ENCODE data around the gene DHRS3. TPM values are rescaled to one million over a fixed set of nuclear protein-coding genes. Genes with fewer than 3 reads are reported as not detected.

Gene DHRS3
- polyA plus RNA-seq, 1 donor (not counting 4 experiments of a cell fraction or from before 2014, with no cell fraction given) = 10.7 TPM

DNA sequence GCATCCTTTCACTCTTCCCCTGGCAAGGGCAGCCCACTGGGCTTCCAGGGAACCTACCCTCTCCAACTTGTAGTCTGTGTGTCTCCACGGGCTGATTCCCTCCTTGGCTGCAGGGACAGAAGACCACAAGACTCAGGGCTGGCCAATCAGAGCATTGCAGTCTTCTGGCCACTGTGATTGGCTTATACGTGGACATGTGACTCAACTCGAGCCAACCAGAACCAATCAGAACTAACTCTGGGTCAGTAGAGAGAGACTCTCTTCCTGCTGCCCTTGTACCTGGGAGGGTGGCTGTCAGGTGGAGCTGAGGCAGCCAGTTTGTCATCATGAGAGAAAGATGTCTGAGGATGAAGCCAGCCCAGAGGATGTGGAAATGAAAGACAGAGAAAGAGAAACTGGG lies 64.0 kb downstream of the DHRS3 start:
- TF ChIP-seq, protein P1, sequence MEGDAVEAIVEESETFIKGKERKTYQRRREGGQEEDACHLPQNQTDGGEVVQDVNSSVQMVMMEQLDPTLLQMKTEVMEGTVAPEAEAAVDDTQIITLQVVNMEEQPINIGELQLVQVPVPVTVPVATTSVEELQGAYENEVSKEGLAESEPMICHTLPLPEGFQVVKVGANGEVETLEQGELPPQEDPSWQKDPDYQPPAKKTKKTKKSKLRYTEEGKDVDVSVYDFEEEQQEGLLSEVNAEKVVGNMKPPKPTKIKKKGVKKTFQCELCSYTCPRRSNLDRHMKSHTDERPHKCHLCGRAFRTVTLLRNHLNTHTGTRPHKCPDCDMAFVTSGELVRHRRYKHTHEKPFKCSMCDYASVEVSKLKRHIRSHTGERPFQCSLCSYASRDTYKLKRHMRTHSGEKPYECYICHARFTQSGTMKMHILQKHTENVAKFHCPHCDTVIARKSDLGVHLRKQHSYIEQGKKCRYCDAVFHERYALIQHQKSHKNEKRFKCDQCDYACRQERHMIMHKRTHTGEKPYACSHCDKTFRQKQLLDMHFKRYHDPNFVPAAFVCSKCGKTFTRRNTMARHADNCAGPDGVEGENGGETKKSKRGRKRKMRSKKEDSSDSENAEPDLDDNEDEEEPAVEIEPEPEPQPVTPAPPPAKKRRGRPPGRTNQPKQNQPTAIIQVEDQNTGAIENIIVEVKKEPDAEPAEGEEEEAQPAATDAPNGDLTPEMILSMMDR (optimal IDR thresholded peaks at IDR 0.05 in 1 of 3, IDR thresholded peaks at IDR 0.05 in 1 of 3, conservative IDR thresholded peaks at IDR 0.05 in 1 of 3; ENCODE audit: extremely low read depth in 1 of 3, insufficient read depth in 2 of 3, low read length in 3 of 3) = no peak
- no peak for TF ChIP-seq EZH2 (IDR thresholded peaks at IDR 0.05; ENCODE audit: low read length)
- no peak overlapping the region for H3K4me2 ChIP-seq (ENCODE audit: control insufficient read depth, extremely low read depth, insufficient read depth, low read depth, low read length)
- FAIRE-seq (no peak), DNase-seq (ENCODE audit: low read depth, low spot score) (no peak)
- H3K9me3 ChIP-seq (ENCODE audit: control insufficient read depth, low read depth, low read length) = no peaks in the 10 kb centered on the region
- H3K9ac ChIP-seq (ENCODE audit: control insufficient read depth, extremely low read depth, insufficient read depth, low read length) = no peak overlapping the region
- H3K27me3 ChIP-seq (ENCODE audit: control insufficient read depth, extremely low read depth, insufficient read depth, low read length) = peaks cover 41% of the 10 kb centered on the region
- no peak overlapping the region for H2AFZ ChIP-seq (ENCODE audit: control insufficient read depth, low read length)
- no peak overlapping the region for H3K27ac ChIP-seq (ENCODE audit: control insufficient read depth, insufficient read depth, low read length)
- dilution Hi-C loops (cut with MboI; ENCODE audit: extremely low pct_ligation_motif_present, low sequenced_read_pairs) = no loop called here
- H3K79me2 ChIP-seq (ENCODE audit: control insufficient read depth, insufficient read depth, low read length) = no peaks in the 10 kb centered on the region
- peaks cover 3% of the 10 kb centered on the region for H4K20me1 ChIP-seq (ENCODE audit: control insufficient read depth, extremely low read depth, insufficient read depth, low read length)
- H3K4me3 ChIP-seq (ENCODE audit: control insufficient read depth in 2 of 3, extremely low read depth in 1 of 3, insufficient read depth in 2 of 3, low read depth in 1 of 3, low read length in 3 of 3) = no peak overlapping the region
- H3K9me1 ChIP-seq (ENCODE audit: control insufficient read depth, extremely low read depth, insufficient read depth, low read length) = no peaks in the 10 kb centered on the region
- no peaks in the 10 kb centered on the region for H3K36me3 ChIP-seq (ENCODE audit: control insufficient read depth in 2 of 2, extremely low read depth in 1 of 2, insufficient read depth in 2 of 2, low read length in 2 of 2)
- peaks cover 13% of the 10 kb centered on the region for H3K4me1 ChIP-seq (ENCODE audit: control insufficient read depth, extremely low read depth, insufficient read depth, low read length)

DNA sequence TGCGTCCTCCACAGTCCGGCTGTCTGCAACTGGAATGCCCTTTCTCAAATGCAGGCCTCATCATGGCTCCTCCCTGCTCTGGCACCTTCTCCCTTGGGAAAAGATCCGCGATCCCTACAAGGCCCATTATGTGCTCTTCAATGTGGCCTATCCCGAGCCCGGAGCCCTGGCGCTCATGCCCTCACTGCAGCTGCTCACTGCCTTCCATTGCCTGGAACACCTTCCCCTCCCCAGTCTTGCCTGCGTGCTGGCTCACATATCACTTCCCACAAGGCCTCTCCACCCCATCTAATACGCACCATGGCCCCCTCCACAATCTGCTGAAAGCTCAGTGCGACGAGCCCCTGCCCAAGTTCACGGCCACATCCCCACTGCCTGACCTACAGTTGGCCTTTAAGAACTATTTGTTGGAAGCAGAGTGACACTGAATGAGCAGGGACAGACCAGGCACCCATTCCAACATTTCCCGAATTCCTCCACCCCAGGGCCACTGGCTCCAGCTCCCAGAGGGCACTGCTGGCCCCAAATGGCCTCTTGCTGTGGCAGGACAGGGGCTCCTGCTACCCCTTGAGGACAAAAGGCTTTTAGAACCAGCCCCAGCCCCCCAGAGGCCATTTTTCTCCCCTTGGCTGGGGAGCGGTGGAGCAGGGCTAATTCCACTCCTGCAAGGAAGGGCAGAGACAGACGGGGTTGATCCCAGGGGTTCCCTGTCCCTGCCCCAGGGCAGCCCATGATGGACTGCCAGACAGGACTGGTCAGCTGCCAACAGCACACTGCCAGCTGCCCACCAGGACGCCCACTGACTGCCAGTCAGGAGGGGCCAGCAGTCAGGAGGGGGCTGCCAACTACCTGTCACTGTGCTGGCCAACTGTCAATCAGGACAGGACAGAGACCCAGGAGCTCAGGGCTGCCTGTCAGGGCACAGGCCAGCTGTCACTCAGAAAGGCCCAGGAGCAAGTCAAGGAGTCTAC lies 64.8 kb downstream of the DHRS3 start:
- H3K27me3 ChIP-seq (ENCODE audit: control insufficient read depth, extremely low read depth, insufficient read depth, low read length) = peaks cover 42% of the 10 kb centered on the region
- H3K4me3 ChIP-seq (ENCODE audit: control insufficient read depth in 2 of 3, extremely low read depth in 1 of 3, insufficient read depth in 2 of 3, low read depth in 1 of 3, low read length in 3 of 3) = no peak overlapping the region
- H2AFZ ChIP-seq (ENCODE audit: control insufficient read depth, low read length) = no peak overlapping the region
- DNase-seq (ENCODE audit: low read depth, low spot score) = no peak
- H3K4me2 ChIP-seq (ENCODE audit: control insufficient read depth, extremely low read depth, insufficient read depth, low read depth, low read length) = no peak overlapping the region
- H3K9ac ChIP-seq (ENCODE audit: control insufficient read depth, extremely low read depth, insufficient read depth, low read length) = no peak overlapping the region
- H3K4me1 ChIP-seq (ENCODE audit: control insufficient read depth, extremely low read depth, insufficient read depth, low read length) = peaks cover 13% of the 10 kb centered on the region
- FAIRE-seq = no peak
- H3K79me2 ChIP-seq (ENCODE audit: control insufficient read depth, insufficient read depth, low read length) = no peaks in the 10 kb centered on the region
- H3K9me3 ChIP-seq (ENCODE audit: control insufficient read depth, low read depth, low read length) = no peaks in the 10 kb centered on the region
- H3K9me1 ChIP-seq (ENCODE audit: control insufficient read depth, extremely low read depth, insufficient read depth, low read length) = no peaks in the 10 kb centered on the region
- H4K20me1 ChIP-seq (ENCODE audit: control insufficient read depth, extremely low read depth, insufficient read depth, low read length) = peaks cover 3% of the 10 kb centered on the region
- H3K27ac ChIP-seq (ENCODE audit: control insufficient read depth, insufficient read depth, low read length) = no peak overlapping the region
- dilution Hi-C loops (cut with MboI; ENCODE audit: extremely low pct_ligation_motif_present, low sequenced_read_pairs) = no loop called here
- TF ChIP-seq EZH2 (IDR thresholded peaks at IDR 0.05; ENCODE audit: low read length) = no peak
- TF ChIP-seq, protein P1 (optimal IDR thresholded peaks at IDR 0.05 in 1 of 3, IDR thresholded peaks at IDR 0.05 in 1 of 3, conservative IDR thresholded peaks at IDR 0.05 in 1 of 3; ENCODE audit: extremely low read depth in 1 of 3, insufficient read depth in 2 of 3, low read length in 3 of 3) = no peak
- H3K36me3 ChIP-seq (ENCODE audit: control insufficient read depth in 2 of 2, extremely low read depth in 1 of 2, insufficient read depth in 2 of 2, low read length in 2 of 2) = no peaks in the 10 kb centered on the region

Measured in keratinocyte (primary cell).